ENCODE data around the gene PRSS57. TPM values are rescaled to one million over a fixed set of nuclear protein-coding genes. Genes with fewer than 3 reads are reported as not detected.
A peak's percentile ranks its signal among the peaks of the same experiment; 100 is the strongest.

Gene PRSS57
- total RNA-seq, 1 donor from 2014 or later = not detected

GRCh38 chr19:648904-649801, 46.1 kb downstream of the PRSS57 start:
- no peak for ATAC-seq

- ATAC-seq = no peak
Observed at GRCh38 chr19:648305-648704, 46.9 kb downstream of the PRSS57 start.

- ATAC-seq = no peak
Observed at GRCh38 chr19:647566-648284, 47.5 kb downstream of the PRSS57 start.

- no peak for ATAC-seq
Observed at GRCh38 chr19:646779-647565, 48.3 kb downstream of the PRSS57 start.

- no peak for ATAC-seq
Observed at GRCh38 chr19:645912-646778, 49.1 kb downstream of the PRSS57 start.

- no peak for ATAC-seq
Observed at GRCh38 chr19:644789-645188, 50.5 kb downstream of the PRSS57 start.

DNA sequence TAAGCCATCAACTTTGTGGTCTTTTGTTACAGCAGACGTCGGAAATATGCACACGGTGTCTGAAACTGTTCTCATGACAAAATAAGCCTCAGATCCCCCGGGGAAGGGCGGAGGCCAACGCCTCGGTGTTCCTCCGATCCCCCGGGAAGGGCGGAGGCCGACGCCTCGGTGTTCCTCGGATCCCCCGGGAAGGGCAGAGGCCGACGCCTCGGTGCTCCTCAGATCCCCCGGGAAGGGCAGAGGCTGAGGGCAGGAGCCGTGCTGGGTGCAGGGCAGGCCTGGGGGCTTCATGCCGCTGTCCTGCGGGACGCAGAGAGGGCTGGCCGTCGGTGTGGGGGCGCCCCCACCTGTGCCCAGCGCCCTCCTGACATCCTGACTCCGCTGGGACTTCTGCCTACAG, 50.9 kb downstream of the PRSS57 start:
- ATAC-seq = no peak

DNA sequence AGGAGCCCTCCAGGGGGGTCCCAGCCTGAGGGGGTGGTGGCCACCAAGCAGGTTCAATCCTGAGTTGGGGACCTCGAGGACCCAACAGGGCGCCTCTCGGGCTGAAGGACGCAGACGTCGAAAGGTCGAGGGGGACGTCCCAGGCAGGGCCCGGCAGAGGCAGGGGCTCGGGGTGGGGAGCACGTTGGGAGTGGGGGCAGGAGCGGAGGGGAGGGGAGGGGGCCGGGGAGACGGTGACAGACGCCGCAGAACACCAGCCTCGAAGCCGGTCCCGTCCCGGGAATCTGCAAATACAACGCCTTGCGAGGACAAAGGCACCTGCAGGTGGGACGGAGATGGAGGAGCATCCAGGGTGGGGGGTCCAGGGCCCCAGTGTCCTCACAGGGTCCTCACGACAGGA, 51.5 kb downstream of the PRSS57 start:
- ATAC-seq = no peak

GRCh38 chr19:642767-643727, 52.2 kb downstream of the PRSS57 start:
- no peak for ATAC-seq

DNA sequence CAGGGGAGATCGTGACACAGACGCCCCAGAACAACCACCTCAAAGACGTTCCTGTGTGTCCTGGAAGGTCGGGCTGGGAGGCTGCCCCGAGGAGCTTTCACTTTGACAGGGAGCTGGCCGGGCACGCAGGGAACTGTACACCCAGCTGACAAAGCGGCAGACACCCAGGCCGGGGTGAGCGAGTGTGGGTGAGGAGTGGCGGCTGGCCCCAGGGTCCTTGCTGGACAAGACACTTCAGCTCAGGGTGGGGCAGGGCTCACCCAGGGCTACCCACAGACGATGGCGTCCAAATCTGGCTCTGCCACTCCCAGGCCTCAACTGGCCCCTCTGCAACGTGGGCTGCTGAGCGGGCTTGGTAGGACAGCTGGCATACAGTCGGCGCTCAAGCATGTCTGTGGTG, 53.5 kb downstream of the PRSS57 start:
- peak; percentile 12 for ATAC-seq

- ATAC-seq = no peak
Observed at GRCh38 chr19:640606-641189, 54.6 kb downstream of the PRSS57 start.

- ATAC-seq = no peak
Observed at GRCh38 chr19:640161-640558, 55.1 kb downstream of the PRSS57 start.

GRCh38 chr19:639253-640160, 55.7 kb downstream of the PRSS57 start, which contains the start of gene FGF22:
TSS of gene FGF22 (plus strand) at chr19:639879. CDS start at chr19:639926, 47 bp downstream.
- peak; percentile 85 for ATAC-seq

GRCh38 chr19:638906-639252, 56.4 kb downstream of the PRSS57 start:
- no peak for ATAC-seq

Other genes with a start within 250 kb of the PRSS57 start
- 1.7 TPM for gene SHC2, start 234.4 kb downstream of the PRSS57 start, total RNA-seq
- gene MADCAM1, start 199.0 kb downstream of the PRSS57 start, total RNA-seq = 0.36 TPM
- gene TPGS1, start 188.0 kb downstream of the PRSS57 start, total RNA-seq = 14.2 TPM
- gene CDC34, start 163.7 kb downstream of the PRSS57 start, total RNA-seq = 30.7 TPM
- not detected for gene GZMM, start 151.4 kb downstream of the PRSS57 start, total RNA-seq
- 320 TPM for gene BSG, start 122.9 kb downstream of the PRSS57 start, total RNA-seq
- 0.48 TPM for gene HCN2, start 105.6 kb downstream of the PRSS57 start, total RNA-seq
- 24.5 TPM for gene POLRMT, start 61.9 kb downstream of the PRSS57 start, total RNA-seq
- 0.12 TPM for gene FGF22, start 55.6 kb downstream of the PRSS57 start, total RNA-seq
- gene RNF126, start 32.2 kb downstream of the PRSS57 start, total RNA-seq = 53.0 TPM
- gene FSTL3, start 19.1 kb downstream of the PRSS57 start, total RNA-seq = 3.3 TPM
- gene PALM, start 13.5 kb upstream of the PRSS57 start, total RNA-seq = 2.0 TPM
- gene MISP, start 55.7 kb upstream of the PRSS57 start, total RNA-seq = 0.40 TPM
- gene PTBP1, start 102.0 kb upstream of the PRSS57 start, total RNA-seq = 279 TPM
- gene PLPPR3, start 126.5 kb upstream of the PRSS57 start, total RNA-seq = not detected
- not detected for gene AZU1, start 132.4 kb upstream of the PRSS57 start, total RNA-seq
- not detected for gene PRTN3, start 145.5 kb upstream of the PRSS57 start, total RNA-seq
- gene ELANE, start 156.9 kb upstream of the PRSS57 start, total RNA-seq = not detected
- 21.5 TPM for gene CFD, start 164.2 kb upstream of the PRSS57 start, total RNA-seq
- 43.5 TPM for gene MED16, start 197.7 kb upstream of the PRSS57 start, total RNA-seq
- gene RNU6-9, start 198.0 kb upstream of the PRSS57 start, total RNA-seq = not detected
- 59.2 TPM for gene R3HDM4, start 217.8 kb upstream of the PRSS57 start, total RNA-seq
- not detected for gene KISS1R, start 221.9 kb upstream of the PRSS57 start, total RNA-seq
- gene ARID3A, start 230.6 kb upstream of the PRSS57 start, total RNA-seq = 6.9 TPM

Data from esophagus mucosa (tissue), 1 donor.